Right atrium auricular region (tissue), 2 donors: ENCODE measurements around the gene SAP25. TPM values are rescaled to one million over a fixed set of nuclear protein-coding genes. Genes with fewer than 3 reads are reported as not detected.

ENCODE experiments used
- DNase-seq: peaks from one replicate; pipeline ENCODE4 v3.0.0-alpha.2; 2019; ENCODE audit warnings: low spot score
- H3K27ac ChIP-seq, 2 donors: fragments of 200-600 bp; sonication (generic); 1 replicate in 1 of 2; 2 replicates in 1 of 2; pipeline ENCODE4 v1.5.1; 2016 to 2019
- H3K27me3 ChIP-seq, 2 donors: fragments of 200-600 bp; sonication (generic); one replicate each; pipeline versions ENCODE4 v1.5.1 to v1.6.0; 2017 to 2019
- H3K36me3 ChIP-seq: fragments of 200-600 bp; sonication (generic); one replicate; pipeline ENCODE4 v1.5.1; 2016
- H3K4me1 ChIP-seq, 2 donors: fragments of 200-600 bp; sonication (generic); one replicate each; pipeline versions ENCODE4 v1.5.1 to v1.6.0; 2017 to 2019
- H3K4me3 ChIP-seq, 2 donors: fragments of 200-600 bp; sonication (generic); 1 replicate in 1 of 2; 2 replicates in 1 of 2; pipeline ENCODE4 v1.5.1; 2017 to 2019; ENCODE audit warnings: mild to moderate bottlenecking in 1 of 2, moderate library complexity in 1 of 2
- H3K9me3 ChIP-seq, 2 donors: fragments of 200-600 bp; sonication (generic); one replicate each; pipeline ENCODE4 v1.5.1; 2019
- CTCF ChIP-seq, 2 donors: fragments of 200-600 bp; sonication (generic); IDR thresholded peaks; one replicate each; pipeline ENCODE4 v1.5.1; 2019; ENCODE audit warnings: antibody characterized with exemption in 2 of 2
- total RNA-seq, 2 donors: library from RNA; depleted of rRNA; stranded (reverse); fragments of >200 nt; gene quantifications; one replicate each; pipeline ENCODE4 v1.1.0, GENCODE V29; 2016

The SAP25 gene
- total RNA-seq, 2 donors from 2014 or later, result not detected

GRCh38 chr7:100562195-100563099 lies 11.3 kb downstream of the SAP25 start:
- TF ChIP-seq CTCF (IDR thresholded peaks at IDR 0.05), result no peak
- no peak for DNase-seq
- Histone ChIP-seq H3K9me3 (no peaks in the 10 kb centered on the region), H3K27ac (no peak overlapping the region), H3K36me3 (no peaks in the 10 kb centered on the region), H3K4me1 (peaks cover 0 to 4% of the 10 kb centered on the region in 2 donors), H3K27me3 (no peaks in the 10 kb centered on the region), H3K4me3 (no peak overlapping the region)

- H3K36me3 ChIP-seq, result no peaks in the 10 kb centered on the region
- no peaks in the 10 kb centered on the region for H3K27me3 ChIP-seq
- no peaks in the 10 kb centered on the region for H3K9me3 ChIP-seq
- DNase-seq, result no peak
- peaks cover 0 to 4% of the 10 kb centered on the region in 2 donors for H3K4me1 ChIP-seq
- no peak overlapping the region for H3K4me3 ChIP-seq
- H3K27ac ChIP-seq, result no peak overlapping the region
- no peak for TF ChIP-seq CTCF (IDR thresholded peaks at IDR 0.05)
Measured at GRCh38 chr7:100561491-100562194, 12.1 kb downstream of the SAP25 start.

- H3K27ac ChIP-seq, result no peak overlapping the region
- no peak for DNase-seq
- TF ChIP-seq CTCF (IDR thresholded peaks at IDR 0.05), result no peak
- H3K36me3 ChIP-seq, result peaks cover 12% of the 10 kb centered on the region
- H3K27me3 ChIP-seq, result no peaks in the 10 kb centered on the region
- no peaks in the 10 kb centered on the region for H3K9me3 ChIP-seq
- H3K4me1 ChIP-seq, result peaks cover 0 to 3% of the 10 kb centered on the region in 2 donors
- no peak overlapping the region for H3K4me3 ChIP-seq
Measured at GRCh38 chr7:100559127-100559526, 14.6 kb downstream of the SAP25 start.

GRCh38 chr7:100556541-100556940 lies 17.2 kb downstream of the SAP25 start:
- H3K4me1 ChIP-seq, result no peaks in the 10 kb centered on the region
- H3K27me3 ChIP-seq, result no peaks in the 10 kb centered on the region
- DNase-seq, result no peak
- no peak overlapping the region for H3K4me3 ChIP-seq
- TF ChIP-seq CTCF (IDR thresholded peaks at IDR 0.05), result no peak
- H3K9me3 ChIP-seq, result no peaks in the 10 kb centered on the region
- H3K36me3 ChIP-seq, result peaks cover 24% of the 10 kb centered on the region
- H3K27ac ChIP-seq, result no peak overlapping the region

GRCh38 chr7:100555701-100556100 lies 18.0 kb downstream of the SAP25 start:
- TF ChIP-seq CTCF (IDR thresholded peaks at IDR 0.05), result no peak
- no peak overlapping the region for H3K4me3 ChIP-seq
- H3K4me1 ChIP-seq, result no peaks in the 10 kb centered on the region
- H3K36me3 ChIP-seq, result peaks cover 24% of the 10 kb centered on the region
- H3K9me3 ChIP-seq, result no peaks in the 10 kb centered on the region
- no peak overlapping the region for H3K27ac ChIP-seq
- no peaks in the 10 kb centered on the region for H3K27me3 ChIP-seq
- DNase-seq, result no peak
